GM18868 (cell line): Measurements from ENCODE around the gene ENO2.
A peak's percentile ranks its signal among the peaks of the same experiment; 100 is the strongest.

Experiments used
- ATAC-seq: cut with Tn5 transposase; IDR thresholded peaks from one replicate; pipeline ENCODE4 v1.9.1; 2021; ENCODE audit warnings: mild to moderate bottlenecking, moderate library complexity; ENCODE audit not compliant: unreplicated experiment

The ENO2 gene

GRCh38 chr12:6929466-6930452 lies 15.4 kb downstream of the ENO2 start:
- ATAC-seq: no peak

- ATAC-seq: no peak
Observed at GRCh38 chr12:6932766-6933165, 18.4 kb downstream of the ENO2 start.

- ATAC-seq: no peak
Observed at GRCh38 chr12:6934110-6934509, 19.7 kb downstream of the ENO2 start.

- no peak for ATAC-seq
Observed at GRCh38 chr12:6935371-6936193, 21.2 kb downstream of the ENO2 start.

GRCh38 chr12:6936194-6936635 lies 21.8 kb downstream of the ENO2 start:
- ATAC-seq: no peak

- ATAC-seq: peak; percentile 12
Observed at GRCh38 chr12:6936636-6937480, 22.5 kb downstream of the ENO2 start.

- ATAC-seq: peak; percentile 89
Observed at GRCh38 chr12:6937481-6938352, 23.3 kb downstream of the ENO2 start.

- ATAC-seq: no peak
Observed at GRCh38 chr12:6938353-6939190, 24.2 kb downstream of the ENO2 start.

GRCh38 chr12:6939191-6939540 lies 24.8 kb downstream of the ENO2 start:
- no peak for ATAC-seq

GRCh38 chr12:6941267-6941666 lies 26.9 kb downstream of the ENO2 start:
- ATAC-seq: no peak

GRCh38 chr12:6941782-6942181 lies 27.4 kb downstream of the ENO2 start:
- ATAC-seq: no peak

- no peak for ATAC-seq
Observed at GRCh38 chr12:6942331-6942665, 27.9 kb downstream of the ENO2 start.

GRCh38 chr12:6943389-6943721 lies 29.0 kb downstream of the ENO2 start:
- peak; percentile 32 for ATAC-seq

- ATAC-seq: peak; percentile 32
Observed at GRCh38 chr12:6943722-6944380, 29.5 kb downstream of the ENO2 start, which contains the start of the genes C12orf57 and RNU7-1. C12orf57 (plus strand) TSS chr12:6944022; CDS start chr12:6944122, 100 bp downstream. RNU7-1 (plus strand) TSS chr12:6943816.

- ATAC-seq: peak; percentile 42
Observed at GRCh38 chr12:6944381-6945186, 30.2 kb downstream of the ENO2 start.

- no peak for ATAC-seq
Observed at GRCh38 chr12:6945613-6946012, 31.2 kb downstream of the ENO2 start.

GRCh38 chr12:6946033-6946919 lies 31.9 kb downstream of the ENO2 start:
- peak; percentile 28 for ATAC-seq
